HEK293 (cell line): ENCODE results near the gene EIF4E1B.
A peak's percentile ranks its signal among the peaks of the same experiment; 100 is the strongest.

Experiments used
- CTCF ChIA-PET: fragments of 350-600 bp; formaldehyde crosslinking; extraction: SDS; loops from one replicate; lab custom pipeline; 2021; ENCODE audit warnings: antibody characterized with exemption; lab: Yijun Ruan, JAX
- POLR2A ChIA-PET: fragments of 300-600 bp; formaldehyde crosslinking; extraction: SDS; loops from one replicate; lab custom pipeline; 2020; ENCODE audit warnings: antibody characterized with exemption, inconsistent platforms; lab: Yijun Ruan, JAX
- H3K27ac ChIP-seq: fragments of 200-500 bp; sonication (Bioruptor generic); 2 replicates; pipeline ENCODE4 v1.5.1; 2014; ENCODE audit warnings: low read depth, low read length, control low read depth, inconsistent platforms; ENCODE audit errors: extremely low read depth
- H3K36me3 ChIP-seq, 2 experiments: fragments of 200-500 bp in 1 of 2; sonication (Bioruptor generic) in 1 of 2; 1 replicate in 1 of 2; 2 replicates in 1 of 2; pipeline ENCODE4 v1.5.1; 2014 to 2017; ENCODE audit warnings: inconsistent platforms in 2 of 2, low read length in 2 of 2; ENCODE audit not compliant: control insufficient read depth in 2 of 2, insufficient read depth in 1 of 2
- H3K4me1 ChIP-seq: fragments of 200-500 bp; sonication (Bioruptor generic); 2 replicates; pipeline ENCODE4 v1.5.1; 2014; ENCODE audit warnings: mild to moderate bottlenecking, low read length, inconsistent platforms; ENCODE audit not compliant: control insufficient read depth, insufficient read depth
- H3K4me3 ChIP-seq: 2 replicates; pipeline ENCODE4 v1.5.1; 2011; ENCODE audit warnings: low read depth, mild to moderate bottlenecking, control low read depth, low read length, moderate library complexity
- H3K9me3 ChIP-seq: fragments of 200-500 bp; sonication (Bioruptor generic); 2 replicates; pipeline ENCODE4 v1.5.1; 2014; ENCODE audit warnings: low read depth, low read length, inconsistent platforms; ENCODE audit not compliant: control insufficient read depth, insufficient read depth
- BCL11B ChIP-seq: fragments of 450-650 bp; formaldehyde crosslinking; IDR thresholded peaks from 2 replicates; pipeline ENCODE4 v1.5.1; 2016; ENCODE audit warnings: low read depth, missing biosample characterization, missing genetic modification characterization
- KLF8 ChIP-seq: fragments of 450-650 bp; formaldehyde crosslinking; IDR thresholded peaks from 2 replicates; pipeline ENCODE4 v1.5.1; 2016; ENCODE audit warnings: missing biosample characterization, missing genetic modification characterization
- SALL2 ChIP-seq: fragments of 450-650 bp; formaldehyde crosslinking; IDR thresholded peaks from 2 replicates; pipeline ENCODE4 v1.5.0; 2017; ENCODE audit warnings: missing biosample characterization, mild to moderate bottlenecking, missing genetic modification characterization, borderline replicate concordance
- SCRT1 ChIP-seq: fragments of 450-650 bp; formaldehyde crosslinking; IDR thresholded peaks from 2 replicates; pipeline ENCODE4 v1.5.1; 2016; ENCODE audit warnings: missing biosample characterization, missing genetic modification characterization, borderline replicate concordance
- SCRT2 ChIP-seq: fragments of 450-650 bp; formaldehyde crosslinking; IDR thresholded peaks from 2 replicates; pipeline ENCODE4 v1.5.1; 2016; ENCODE audit warnings: missing biosample characterization, missing genetic modification characterization
- SP2 ChIP-seq: fragments of 450-650 bp; formaldehyde crosslinking; IDR thresholded peaks from 2 replicates; pipeline ENCODE4 v1.5.1; 2016; ENCODE audit warnings: missing biosample characterization, missing genetic modification characterization
- SP7 ChIP-seq: fragments of 450-650 bp; formaldehyde crosslinking; IDR thresholded peaks from 2 replicates; pipeline ENCODE4 v1.5.1; 2016; ENCODE audit warnings: missing biosample characterization, missing genetic modification characterization
- YY1 ChIP-seq: fragments of 450-650 bp; formaldehyde crosslinking; IDR thresholded peaks from 2 replicates; pipeline ENCODE4 v1.5.1; 2018; ENCODE audit warnings: missing biosample characterization, missing genetic modification characterization
- ZNF23 ChIP-seq: fragments of 450-650 bp; formaldehyde crosslinking; IDR thresholded peaks from 2 replicates; pipeline ENCODE4 v1.5.1; 2016; ENCODE audit warnings: missing biosample characterization, missing genetic modification characterization, borderline replicate concordance
- ZNF473 ChIP-seq: fragments of 450-650 bp; formaldehyde crosslinking; IDR thresholded peaks from 2 replicates; pipeline ENCODE4 v1.5.1; 2017; ENCODE audit warnings: missing biosample characterization, missing genetic modification characterization
- ZNF530 ChIP-seq: fragments of 450-650 bp; formaldehyde crosslinking; IDR thresholded peaks from 2 replicates; pipeline ENCODE4 v1.5.1; 2016; ENCODE audit warnings: low read depth, missing biosample characterization, missing genetic modification characterization
- ZNF621 ChIP-seq: fragments of 450-650 bp; formaldehyde crosslinking; IDR thresholded peaks from 2 replicates; pipeline ENCODE4 v1.5.1; 2017; ENCODE audit warnings: missing biosample characterization, missing genetic modification characterization
- TF ChIP-seq, protein P1 (sequence below): fragments of 450-650 bp; formaldehyde crosslinking; IDR thresholded peaks from 2 replicates; pipeline ENCODE4 v1.5.1; 2016; ENCODE audit warnings: missing biosample characterization, missing genetic modification characterization, borderline replicate concordance
- TF ChIP-seq, protein P2 (sequence below): fragments of 450-650 bp; formaldehyde crosslinking; IDR thresholded peaks from 2 replicates; pipeline ENCODE4 v1.5.1; 2016; ENCODE audit warnings: missing biosample characterization, missing genetic modification characterization
- TF ChIP-seq, protein P3 (sequence below): fragments of 450-650 bp; formaldehyde crosslinking; IDR thresholded peaks from 2 replicates; pipeline ENCODE4 v1.5.1; 2016; ENCODE audit warnings: missing biosample characterization, missing genetic modification characterization
- TF ChIP-seq, protein P4 (sequence below): fragments of 450-650 bp; formaldehyde crosslinking; IDR thresholded peaks from 2 replicates; pipeline ENCODE4 v1.5.1; 2016; ENCODE audit warnings: missing biosample characterization, missing genetic modification characterization
- TF ChIP-seq, protein P5 (sequence below): fragments of 450-650 bp; formaldehyde crosslinking; IDR thresholded peaks from 2 replicates; pipeline ENCODE4; 2016; ENCODE audit warnings: missing biosample characterization, missing genetic modification characterization
- TF ChIP-seq, protein P6 (sequence below): fragments of 450-650 bp; formaldehyde crosslinking; IDR thresholded peaks from 2 replicates; pipeline ENCODE4 v1.5.1; 2016; ENCODE audit warnings: missing biosample characterization, missing genetic modification characterization
- TF ChIP-seq, protein P7 (sequence below): fragments of 450-650 bp; formaldehyde crosslinking; IDR thresholded peaks from 2 replicates; pipeline ENCODE4 v1.5.1; 2016; ENCODE audit warnings: missing biosample characterization, missing genetic modification characterization

EIF4E1B gene

DNA sequence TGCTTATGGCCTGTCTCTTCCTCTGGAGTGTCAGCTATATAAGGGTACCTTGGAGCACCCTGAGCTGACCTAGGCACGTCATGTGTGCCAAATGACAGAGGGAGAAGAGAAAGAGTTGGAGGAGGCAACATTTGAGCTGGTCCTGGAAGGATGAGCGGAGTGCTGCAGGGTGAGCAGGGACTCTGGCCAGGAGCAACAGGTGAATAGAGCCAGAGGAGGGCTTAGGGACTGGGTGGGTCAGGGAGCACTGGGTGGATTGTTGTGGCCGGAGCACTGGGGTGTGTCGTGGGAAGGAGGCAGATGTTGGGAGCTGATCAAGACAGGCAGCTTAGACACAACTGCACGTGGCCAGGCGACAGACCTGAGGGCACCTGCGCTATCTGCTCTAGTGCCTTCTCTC, 60.4 kb downstream of the EIF4E1B start:
- Histone ChIP-seq H3K36me3 (no peaks in the 10 kb centered on the region), H3K4me3 (no peak overlapping the region), H3K4me1 (peaks cover 6% of the 10 kb centered on the region; the same call in 1 of the 2 replicates), H3K9me3 (no peaks in the 10 kb centered on the region), H3K27ac (no peak overlapping the region)
- CTCF ChIA-PET: interaction anchor here (1.2 kb wide), 1 partner anchor 421 kb away, joined by 3 read pairs; no protein-coding TSS in a partner anchor
- no peak for TF ChIP-seq BCL11B
- no peak for TF ChIP-seq YY1
- peak; percentile 87 for TF ChIP-seq SCRT1
- peak; percentile 95 for TF ChIP-seq SCRT2 (tag by site-specific recombination)
- TF ChIP-seq, protein P1, sequence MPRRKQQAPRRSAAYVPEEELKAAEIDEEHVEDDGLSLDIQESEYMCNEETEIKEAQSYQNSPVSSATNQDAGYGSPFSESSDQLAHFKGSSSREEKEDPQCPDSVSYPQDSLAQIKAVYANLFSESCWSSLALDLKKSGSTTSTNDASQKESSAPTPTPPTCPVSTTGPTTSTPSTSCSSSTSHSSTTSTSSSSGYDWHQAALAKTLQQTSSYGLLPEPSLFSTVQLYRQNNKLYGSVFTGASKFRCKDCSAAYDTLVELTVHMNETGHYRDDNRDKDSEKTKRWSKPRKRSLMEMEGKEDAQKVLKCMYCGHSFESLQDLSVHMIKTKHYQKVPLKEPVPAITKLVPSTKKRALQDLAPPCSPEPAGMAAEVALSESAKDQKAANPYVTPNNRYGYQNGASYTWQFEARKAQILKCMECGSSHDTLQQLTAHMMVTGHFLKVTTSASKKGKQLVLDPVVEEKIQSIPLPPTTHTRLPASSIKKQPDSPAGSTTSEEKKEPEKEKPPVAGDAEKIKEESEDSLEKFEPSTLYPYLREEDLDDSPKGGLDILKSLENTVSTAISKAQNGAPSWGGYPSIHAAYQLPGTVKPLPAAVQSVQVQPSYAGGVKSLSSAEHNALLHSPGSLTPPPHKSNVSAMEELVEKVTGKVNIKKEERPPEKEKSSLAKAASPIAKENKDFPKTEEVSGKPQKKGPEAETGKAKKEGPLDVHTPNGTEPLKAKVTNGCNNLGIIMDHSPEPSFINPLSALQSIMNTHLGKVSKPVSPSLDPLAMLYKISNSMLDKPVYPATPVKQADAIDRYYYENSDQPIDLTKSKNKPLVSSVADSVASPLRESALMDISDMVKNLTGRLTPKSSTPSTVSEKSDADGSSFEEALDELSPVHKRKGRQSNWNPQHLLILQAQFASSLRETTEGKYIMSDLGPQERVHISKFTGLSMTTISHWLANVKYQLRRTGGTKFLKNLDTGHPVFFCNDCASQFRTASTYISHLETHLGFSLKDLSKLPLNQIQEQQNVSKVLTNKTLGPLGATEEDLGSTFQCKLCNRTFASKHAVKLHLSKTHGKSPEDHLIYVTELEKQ (tag by site-specific recombination): no peak
- POLR2A ChIA-PET: no interaction called here

DNA sequence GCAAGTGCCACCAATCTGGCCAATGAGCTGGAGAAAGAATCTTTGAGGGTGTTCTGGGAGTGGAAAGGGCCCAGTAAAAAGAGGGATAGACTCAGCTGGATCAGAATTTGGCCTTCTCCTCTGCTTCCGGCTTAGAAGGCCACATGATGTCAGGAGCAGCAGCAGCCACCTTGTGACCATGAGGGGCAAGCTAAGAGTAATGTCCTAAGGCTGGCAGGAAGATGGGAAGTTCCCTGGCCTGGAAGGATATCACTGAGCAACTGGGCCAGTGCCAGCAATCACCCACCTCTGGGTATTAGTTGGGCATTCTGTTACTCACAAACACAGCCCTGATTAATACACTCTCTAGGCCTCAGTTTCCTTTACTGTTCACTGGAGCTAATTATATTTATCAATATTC, 61.0 kb downstream of the EIF4E1B start:
- H3K4me1 ChIP-seq: peaks cover 6% of the 10 kb centered on the region; the same call in 1 of the 2 replicates
- TF ChIP-seq KLF8 (tag by site-specific recombination) (no peak), SALL2 (no peak), ZNF23 (no peak)
- TF ChIP-seq, protein P2, sequence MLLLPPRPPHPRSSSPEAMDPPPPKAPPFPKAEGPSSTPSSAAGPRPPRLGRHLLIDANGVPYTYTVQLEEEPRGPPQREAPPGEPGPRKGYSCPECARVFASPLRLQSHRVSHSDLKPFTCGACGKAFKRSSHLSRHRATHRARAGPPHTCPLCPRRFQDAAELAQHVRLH (tag by site-specific recombination): peak; percentile 75; the same call in 1 of the 2 replicates
- TF ChIP-seq, protein P3, sequence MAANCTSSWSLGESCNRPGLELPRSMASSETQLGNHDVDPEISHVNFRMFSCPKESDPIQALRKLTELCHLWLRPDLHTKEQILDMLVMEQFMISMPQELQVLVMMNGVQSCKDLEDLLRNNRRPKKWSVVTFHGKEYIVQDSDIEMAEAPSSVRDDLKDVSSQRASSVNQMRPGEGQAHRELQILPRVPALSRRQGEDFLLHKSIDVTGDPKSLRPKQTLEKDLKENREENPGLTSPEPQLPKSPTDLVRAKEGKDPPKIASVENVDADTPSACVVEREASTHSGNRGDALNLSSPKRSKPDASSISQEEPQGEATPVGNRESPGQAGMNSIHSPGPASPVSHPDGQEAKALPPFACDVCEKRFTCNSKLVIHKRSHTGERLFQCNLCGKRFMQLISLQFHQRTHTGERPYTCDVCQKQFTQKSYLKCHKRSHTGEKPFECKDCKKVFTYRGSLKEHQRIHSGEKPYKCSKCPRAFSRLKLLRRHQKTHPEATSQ (tag by site-specific recombination): no peak
- TF ChIP-seq, protein P4, sequence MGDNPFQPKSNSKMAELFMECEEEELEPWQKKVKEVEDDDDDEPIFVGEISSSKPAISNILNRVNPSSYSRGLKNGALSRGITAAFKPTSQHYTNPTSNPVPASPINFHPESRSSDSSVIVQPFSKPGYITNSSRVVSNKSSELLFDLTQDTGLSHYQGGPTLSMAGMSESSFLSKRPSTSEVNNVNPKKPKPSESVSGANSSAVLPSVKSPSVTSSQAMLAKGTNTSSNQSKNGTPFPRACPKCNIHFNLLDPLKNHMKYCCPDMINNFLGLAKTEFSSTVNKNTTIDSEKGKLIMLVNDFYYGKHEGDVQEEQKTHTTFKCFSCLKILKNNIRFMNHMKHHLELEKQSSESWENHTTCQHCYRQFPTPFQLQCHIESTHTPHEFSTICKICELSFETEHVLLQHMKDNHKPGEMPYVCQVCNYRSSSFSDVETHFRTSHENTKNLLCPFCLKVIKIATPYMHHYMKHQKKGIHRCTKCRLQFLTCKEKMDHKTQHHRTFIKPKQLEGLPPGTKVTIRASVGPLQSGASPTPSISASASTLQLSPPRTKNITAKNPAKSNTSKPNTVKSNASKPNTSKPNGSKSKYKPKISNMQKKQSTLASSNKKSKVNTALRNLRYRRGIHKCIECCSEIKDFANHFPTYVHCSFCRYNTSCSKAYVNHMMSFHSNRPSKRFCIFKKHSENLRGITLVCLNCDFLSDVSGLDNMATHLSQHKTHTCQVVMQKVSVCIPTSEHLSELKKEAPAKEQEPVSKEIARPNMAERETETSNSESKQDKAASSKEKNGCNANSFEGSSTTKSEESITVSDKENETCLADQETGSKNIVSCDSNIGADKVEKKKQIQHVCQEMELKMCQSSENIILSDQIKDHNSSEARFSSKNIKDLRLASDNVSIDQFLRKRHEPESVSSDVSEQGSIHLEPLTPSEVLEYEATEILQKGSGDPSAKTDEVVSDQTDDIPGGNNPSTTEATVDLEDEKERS (tag by site-specific recombination): peak; percentile 57; the same call in 1 of the 2 replicates
- no peak overlapping the region for H3K27ac ChIP-seq
- no peaks in the 10 kb centered on the region for H3K36me3 ChIP-seq
- CTCF ChIA-PET: interaction anchor here (0.6 to 1.2 kb wide), 3 partner anchors 217 to 421 kb away, joined by 3 to 5 read pairs (median 3); no protein-coding TSS in a partner anchor
- H3K9me3 ChIP-seq: no peaks in the 10 kb centered on the region
- POLR2A ChIA-PET: no interaction called here
- H3K4me3 ChIP-seq: no peak overlapping the region

DNA sequence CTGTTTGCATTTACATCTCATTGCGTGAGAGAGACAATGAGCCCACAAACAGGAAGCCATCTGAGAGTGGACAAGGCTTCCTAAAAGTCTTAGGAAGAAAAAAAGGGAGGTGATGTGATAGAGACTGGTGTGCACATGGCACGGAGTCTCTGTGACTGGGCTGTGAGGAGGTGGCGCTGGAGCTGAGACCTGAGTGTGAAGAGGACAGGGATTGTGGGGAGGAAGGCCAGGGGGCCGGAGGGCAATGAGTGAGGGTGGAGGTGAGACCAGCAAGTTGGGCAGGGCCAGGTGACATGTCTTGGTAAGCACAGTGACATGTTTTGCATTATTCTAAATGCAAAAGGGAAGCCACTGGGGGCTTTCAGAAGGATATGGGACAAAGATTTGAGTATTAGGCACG, 61.9 kb downstream of the EIF4E1B start:
- ChIA-PET POLR2A (no interaction called here), CTCF (interaction anchor here (0.7 to 2.7 kb wide), 2 partner anchors 32 to 216 kb away, joined by 3 to 17 read pairs; no protein-coding TSS in a partner anchor)
- no peak overlapping the region for H3K4me3 ChIP-seq
- H3K9me3 ChIP-seq: no peaks in the 10 kb centered on the region
- peaks cover 6% of the 10 kb centered on the region; the same call in 1 of the 2 replicates for H3K4me1 ChIP-seq
- H3K36me3 ChIP-seq: no peaks in the 10 kb centered on the region
- no peak overlapping the region for H3K27ac ChIP-seq
- TF ChIP-seq, protein P5, sequence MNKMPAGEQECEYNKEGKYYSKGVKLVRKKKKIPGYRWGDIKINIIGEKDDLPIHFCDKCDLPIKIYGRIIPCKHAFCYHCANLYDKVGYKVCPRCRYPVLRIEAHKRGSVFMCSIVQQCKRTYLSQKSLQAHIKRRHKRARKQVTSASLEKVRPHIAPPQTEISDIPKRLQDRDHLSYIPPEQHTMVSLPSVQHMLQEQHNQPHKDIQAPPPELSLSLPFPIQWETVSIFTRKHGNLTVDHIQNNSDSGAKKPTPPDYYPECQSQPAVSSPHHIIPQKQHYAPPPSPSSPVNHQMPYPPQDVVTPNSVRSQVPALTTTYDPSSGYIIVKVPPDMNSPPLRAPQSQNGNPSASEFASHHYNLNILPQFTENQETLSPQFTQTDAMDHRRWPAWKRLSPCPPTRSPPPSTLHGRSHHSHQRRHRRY: no peak
- no peak for TF ChIP-seq SP7
- no peak for TF ChIP-seq SP2 (tag by site-specific recombination)
- TF ChIP-seq ZNF621 (tag by site-specific recombination): no peak
- no peak for TF ChIP-seq ZNF530 (tag by site-specific recombination)
- TF ChIP-seq, protein P6, sequence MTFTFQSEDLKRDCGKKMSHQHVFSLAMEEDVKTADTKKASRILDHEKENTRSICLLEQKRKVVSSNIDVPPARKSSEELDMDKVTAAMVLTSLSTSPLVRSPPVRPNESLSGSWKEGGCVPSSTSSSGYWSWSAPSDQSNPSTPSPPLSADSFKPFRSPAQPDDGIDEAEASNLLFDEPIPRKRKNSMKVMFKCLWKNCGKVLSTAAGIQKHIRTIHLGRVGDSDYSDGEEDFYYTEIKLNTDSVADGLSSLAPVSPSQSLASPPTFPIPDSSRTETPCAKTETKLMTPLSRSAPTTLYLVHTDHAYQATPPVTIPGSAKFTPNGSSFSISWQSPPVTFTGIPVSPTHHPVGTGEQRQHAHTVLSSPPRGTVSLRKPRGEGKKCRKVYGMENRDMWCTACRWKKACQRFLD (tag by site-specific recombination): no peak
- TF ChIP-seq, protein P7, sequence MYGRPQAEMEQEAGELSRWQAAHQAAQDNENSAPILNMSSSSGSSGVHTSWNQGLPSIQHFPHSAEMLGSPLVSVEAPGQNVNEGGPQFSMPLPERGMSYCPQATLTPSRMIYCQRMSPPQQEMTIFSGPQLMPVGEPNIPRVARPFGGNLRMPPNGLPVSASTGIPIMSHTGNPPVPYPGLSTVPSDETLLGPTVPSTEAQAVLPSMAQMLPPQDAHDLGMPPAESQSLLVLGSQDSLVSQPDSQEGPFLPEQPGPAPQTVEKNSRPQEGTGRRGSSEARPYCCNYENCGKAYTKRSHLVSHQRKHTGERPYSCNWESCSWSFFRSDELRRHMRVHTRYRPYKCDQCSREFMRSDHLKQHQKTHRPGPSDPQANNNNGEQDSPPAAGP (tag by site-specific recombination): no peak
- TF ChIP-seq ZNF473: no peak
